Measurements from ENCODE around the gene UBIAD1.
"Not testable (repeated sequence)": the region's sequence is repeated elsewhere in the genome, so short reads cannot be mapped to it uniquely, and the experiment has no call there.

UBIAD1 gene

GRCh38 chr1:11286735-11287410 lies 13.9 kb downstream of the UBIAD1 start:
- TF ChIP-seq CTCF (IDR thresholded peaks at IDR 0.05; ENCODE audit: low read depth, low read length, missing control alignments), result no peak
- DNase-seq (ENCODE audit: low read depth), result no peak
- H3K4me3 ChIP-seq (ENCODE audit: low read depth, low read length), result no peak overlapping the region

- no peak overlapping the region for H3K4me3 ChIP-seq (ENCODE audit: low read depth, low read length)
- DNase-seq (ENCODE audit: low read depth), result no peak
- TF ChIP-seq CTCF (IDR thresholded peaks at IDR 0.05; ENCODE audit: low read depth, low read length, missing control alignments), result no peak
Measured at GRCh38 chr1:11289064-11289463, 16.1 kb downstream of the UBIAD1 start.

- no peak overlapping the region for H3K4me3 ChIP-seq (ENCODE audit: low read depth, low read length)
- TF ChIP-seq CTCF (IDR thresholded peaks at IDR 0.05; ENCODE audit: low read depth, low read length, missing control alignments), result no peak
- DNase-seq (ENCODE audit: low read depth), result no peak
Measured at GRCh38 chr1:11291049-11291448, 18.1 kb downstream of the UBIAD1 start.

- H3K4me3 ChIP-seq (ENCODE audit: low read depth, low read length), result no peak overlapping the region
- TF ChIP-seq CTCF (IDR thresholded peaks at IDR 0.05; ENCODE audit: low read depth, low read length, missing control alignments), result no peak
- DNase-seq (ENCODE audit: low read depth), result no peak
Measured at GRCh38 chr1:11293856-11294255, 20.9 kb downstream of the UBIAD1 start.

DNA sequence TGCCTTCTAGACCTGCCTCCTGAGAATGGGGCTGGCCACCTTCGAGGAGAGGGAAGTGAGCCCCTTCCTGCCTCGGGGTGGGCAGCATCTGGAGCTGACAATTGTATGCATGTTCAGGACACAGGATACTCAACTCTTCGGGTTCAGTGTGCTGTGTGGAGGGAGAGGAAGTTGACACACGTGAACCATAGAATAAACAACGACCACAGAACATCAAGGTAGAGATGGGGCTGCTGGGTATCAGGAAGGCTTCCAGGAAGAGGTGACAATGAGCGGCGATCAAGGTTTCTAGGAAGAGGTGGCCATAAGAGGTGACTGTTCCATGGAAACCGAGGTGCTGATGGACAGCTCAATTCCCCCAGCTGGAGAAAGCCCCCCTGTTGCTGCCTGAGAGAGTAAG lies 22.0 kb downstream of the UBIAD1 start:
- H3K4me3 ChIP-seq (ENCODE audit: low read depth, low read length), result no peak overlapping the region
- TF ChIP-seq CTCF (IDR thresholded peaks at IDR 0.05; ENCODE audit: low read depth, low read length, missing control alignments), result no peak
- no peak for DNase-seq (ENCODE audit: low read depth)

GRCh38 chr1:11295905-11296304 lies 22.9 kb downstream of the UBIAD1 start:
- no peak for DNase-seq (ENCODE audit: low read depth)
- no peak overlapping the region for H3K4me3 ChIP-seq (ENCODE audit: low read depth, low read length)
- TF ChIP-seq CTCF (IDR thresholded peaks at IDR 0.05; ENCODE audit: low read depth, low read length, missing control alignments), result no peak

- not testable (repeated sequence) for H3K4me3 ChIP-seq (ENCODE audit: low read depth, low read length); DNase-seq (ENCODE audit: low read depth)
Measured at GRCh38 chr1:11297774-11298173, 24.8 kb downstream of the UBIAD1 start.

Measured in GM12864 (cell line).